Left lung (tissue), 10 donors: ENCODE measurements around the gene EIF2S1. TPM values are rescaled to one million over a fixed set of nuclear protein-coding genes. Genes with fewer than 3 reads are reported as not detected.
"Not testable (repeated sequence)": the region's sequence is repeated elsewhere in the genome, so short reads cannot be mapped to it uniquely, and the experiment has no call there.

ENCODE experiments used
- ATAC-seq: fragments of 200-7000 bp; cut with Tn5 transposase; one replicate; pipeline ENCODE4 v1.9.1; 2020; ENCODE audit warnings: moderate library complexity
- DNase-seq, 4 donors: peaks; one replicate each; pipeline ENCODE4 v3.0.0-alpha.2; 2013 to 2020
- H3K27ac ChIP-seq, 2 donors: fragments of 200-600 bp; sonication (generic) in 1 of 2; one replicate each; pipeline versions ENCODE4 v1.5.0 to v1.8.0; 2020 to 2021
- H3K27me3 ChIP-seq, 2 donors: fragments of 200-600 bp; sonication (generic) in 1 of 2; one replicate each; pipeline versions ENCODE4 v1.5.0 to v1.8.0; 2020 to 2021
- H3K36me3 ChIP-seq, 2 donors: fragments of 200-600 bp; sonication (generic) in 1 of 2; one replicate each; pipeline versions ENCODE4 v1.5.0 to v1.8.0; 2020 to 2021
- H3K4me1 ChIP-seq, 2 donors: fragments of 200-600 bp; one replicate each; pipeline ENCODE4 v1.8.0; 2021
- H3K4me3 ChIP-seq, 2 donors: fragments of 200-600 bp; sonication (generic) in 1 of 2; one replicate each; pipeline versions ENCODE4 v1.5.0 to v1.8.0; 2020 to 2021; ENCODE audit warnings: mild to moderate bottlenecking in 1 of 2
- H3K9me3 ChIP-seq, 2 donors: fragments of 200-600 bp; sonication (generic) in 1 of 2; one replicate each; pipeline versions ENCODE4 v1.5.0 to v1.8.0; 2020 to 2021
- CTCF ChIP-seq, 2 donors: fragments of 200-600 bp; sonication (generic) in 1 of 2; IDR thresholded peaks; one replicate each; pipeline versions ENCODE4 v1.5.0 to v1.8.0; 2021; ENCODE audit warnings: antibody characterized with exemption in 2 of 2
- intact Hi-C, 2 donors: fragments of 100-400 bp; cut with DNase I; formaldehyde crosslinking; loops; one replicate each; pipeline versions ENCODE4 v1.11.2 to v1.14.2; 2022
- polyA plus RNA-seq, 6 donors: library from polyadenylated mRNA; unstranded; fragments of 120-200 nt; gene quantifications; one replicate each; pipeline ENCODE4 v1.2.1, GENCODE V29; 2013; ENCODE audit not compliant: insufficient read length in 6 of 6
- total RNA-seq, 2 donors: library from RNA; stranded (reverse); fragmentation: NEBNext Ultra II Directional; extraction: Animal tissue kit (Norgen Biotek cat#: 25700); gene quantifications; one replicate each; pipeline ENCODE4 v1.2.1, GENCODE V29; 2021
- donor health status: DM: no; HTN: yes; CAD: no.
- donor health status: DM: no; HTN: no; CAD: no.

The EIF2S1 gene
- total and polyA plus RNA-seq, 8 donors, result 64.0 to 99.4 (median 84.9) TPM

- DNase-seq (no peak), ATAC-seq (no peak)
- Histone ChIP-seq H3K9me3 (no peaks in the 10 kb centered on the region), H3K4me1 (no peaks in the 10 kb centered on the region), H3K27me3 (no peaks in the 10 kb centered on the region), H3K27ac (no peak overlapping the region), H3K36me3 (peaks cover 5 to 43% of the 10 kb centered on the region in 2 donors), H3K4me3 (no peak overlapping the region)
- no peak for TF ChIP-seq CTCF (IDR thresholded peaks at IDR 0.05)
- intact Hi-C loops, result no loop called here
These were observed 42.3 kb upstream of the EIF2S1 start for GRCh38 chr14:67317822-67318221.

- Histone ChIP-seq H3K9me3 (no peaks in the 10 kb centered on the region), H3K27me3 (no peaks in the 10 kb centered on the region), H3K4me1 (no peaks in the 10 kb centered on the region), H3K36me3 (peaks cover 5 to 47% of the 10 kb centered on the region in 2 donors), H3K27ac (no peak overlapping the region), H3K4me3 (no peak overlapping the region)
- intact Hi-C loops, result no loop called here
- no peak for TF ChIP-seq CTCF (IDR thresholded peaks at IDR 0.05)
- no peak for DNase-seq
- no peak for ATAC-seq
These were observed 41.0 kb upstream of the EIF2S1 start for GRCh38 chr14:67319142-67319541.

DNA sequence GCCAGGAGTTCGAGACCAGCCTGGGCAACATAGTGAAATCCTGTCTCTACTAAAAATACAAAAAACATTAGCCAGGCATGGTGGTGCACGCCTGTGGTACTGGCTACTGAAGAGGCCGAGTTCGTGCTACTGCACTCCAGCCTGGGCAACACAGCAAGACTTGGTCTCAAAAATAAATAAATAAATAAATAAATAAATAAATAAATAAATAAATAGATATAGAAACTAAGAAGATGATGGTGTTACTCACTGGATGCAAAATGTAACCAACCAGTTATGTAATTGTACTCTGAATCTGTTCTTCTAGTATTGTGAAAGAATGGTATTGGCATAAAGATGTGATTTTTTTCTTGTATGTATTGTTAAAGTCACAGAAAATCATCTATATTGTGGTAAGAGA, 30.5 kb upstream of the EIF2S1 start:
- H3K9me3 ChIP-seq, DNase-seq, H3K27me3 ChIP-seq, intact Hi-C loops, H3K27ac ChIP-seq, ATAC-seq, H3K4me1 ChIP-seq, H3K4me3 ChIP-seq: not testable (repeated sequence)
- H3K36me3 ChIP-seq, result peaks cover 0 to 75% of the 10 kb centered on the region in 2 donors

GRCh38 chr14:67331368-67332125, 28.6 kb upstream of the EIF2S1 start:
- intact Hi-C loops, result no loop called here
- peaks cover 0 to 78% of the 10 kb centered on the region in 2 donors for H3K36me3 ChIP-seq

DNA sequence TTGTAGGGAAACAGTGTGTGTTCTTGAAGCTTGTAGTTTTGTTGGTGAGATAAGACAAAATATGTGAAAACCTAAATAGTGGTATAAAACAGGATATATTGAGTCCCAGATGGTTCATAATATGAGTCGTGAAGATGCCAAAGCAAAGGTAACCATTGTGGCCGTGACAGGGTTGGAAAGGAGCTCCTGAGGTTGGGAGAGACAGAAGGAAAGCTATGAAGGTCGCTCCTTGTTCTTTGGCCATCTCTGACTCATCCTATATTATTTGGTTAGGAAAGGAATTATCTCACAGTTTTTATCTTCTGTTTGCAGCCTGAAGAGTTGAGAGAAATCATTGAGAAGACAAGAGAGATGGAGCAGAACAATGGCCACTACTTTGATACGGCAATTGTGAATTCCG, 27.7 kb upstream of the EIF2S1 start:
- intact Hi-C loops, result no loop called here
- no peaks in the 10 kb centered on the region for H3K27me3 ChIP-seq
- H3K4me1 ChIP-seq, result no peaks in the 10 kb centered on the region
- H3K27ac ChIP-seq, result no peak overlapping the region
- no peak overlapping the region for H3K4me3 ChIP-seq
- no peak for DNase-seq
- H3K9me3 ChIP-seq, result no peaks in the 10 kb centered on the region
- TF ChIP-seq CTCF (IDR thresholded peaks at IDR 0.05), result no peak
- peaks cover 0 to 78% of the 10 kb centered on the region in 2 donors for H3K36me3 ChIP-seq
- no peak for ATAC-seq

More at GRCh38 chr14:67331368-67332125, 28.6 kb upstream of the EIF2S1 start:
- H3K27me3 ChIP-seq, result no peaks in the 10 kb centered on the region
- no peak for ATAC-seq
- H3K4me3 ChIP-seq, result no peak overlapping the region
- H3K27ac ChIP-seq, result no peak overlapping the region
- DNase-seq, result no peak
- no peaks in the 10 kb centered on the region for H3K4me1 ChIP-seq
- H3K9me3 ChIP-seq, result no peaks in the 10 kb centered on the region
- TF ChIP-seq CTCF (IDR thresholded peaks at IDR 0.05), result no peak

- H3K36me3 ChIP-seq, result peaks cover 0 to 94% of the 10 kb centered on the region in 2 donors
These were observed 24.3 kb upstream of the EIF2S1 start for GRCh38 chr14:67335781-67336180.

GRCh38 chr14:67341231-67341630, 18.9 kb upstream of the EIF2S1 start:
- ATAC-seq, intact Hi-C loops, H3K27me3 ChIP-seq, H3K27ac ChIP-seq, H3K4me1 ChIP-seq, H3K4me3 ChIP-seq, H3K9me3 ChIP-seq, DNase-seq: not testable (repeated sequence)
- H3K36me3 ChIP-seq, result peaks cover 0 to 94% of the 10 kb centered on the region in 2 donors

More at GRCh38 chr14:67335781-67336180, 24.3 kb upstream of the EIF2S1 start:
- intact Hi-C loops, result no loop called here
- no peak overlapping the region for H3K27ac ChIP-seq
- H3K9me3 ChIP-seq, result no peaks in the 10 kb centered on the region
- TF ChIP-seq CTCF (IDR thresholded peaks at IDR 0.05), result no peak
- ATAC-seq (no peak), DNase-seq (peak in 1 of 4 donors; percentile 4)
- H3K4me3 ChIP-seq, result no peak overlapping the region
- H3K27me3 ChIP-seq, result no peaks in the 10 kb centered on the region
- no peaks in the 10 kb centered on the region for H3K4me1 ChIP-seq
